CD4-positive, alpha-beta T cell (primary cell): Measurements from ENCODE around the gene PAIP2B. TPM values are rescaled to one million over a fixed set of nuclear protein-coding genes. Genes with fewer than 3 reads are reported as not detected.

Source experiments
- ATAC-seq: fragments of 200-7000 bp; cut with Tn5 transposase; one replicate; pipeline ENCODE4 v1.10.0; 2022; ENCODE audit warnings: mild to moderate bottlenecking; ENCODE audit not compliant: poor library complexity
- CTCF ChIA-PET: fragments of 350-600 bp; sonication (Branson Sonifier 250); formaldehyde crosslinking; loops from one replicate; lab custom pipeline; 2021; ENCODE audit warnings: antibody characterized with exemption, inconsistent platforms; lab: Charles Lee
- POLR2A ChIA-PET: fragments of 350-600 bp; sonication (Branson Sonifier 250); formaldehyde crosslinking; loops from one replicate; lab custom pipeline; 2021; ENCODE audit warnings: antibody characterized with exemption, inconsistent platforms; lab: Charles Lee
- DNase-seq, 14 experiments: peaks; one replicate each; pipeline ENCODE4 v3.0.0-alpha.2; 2013 to 2020; ENCODE audit warnings: mixed read lengths in 2 of 14
- H3K27ac ChIP-seq, 2 donors: one replicate each; pipeline versions ENCODE4 v1.5.1 to v1.7.0; 2013; ENCODE audit warnings: low read length in 2 of 2, low read depth in 1 of 2, mild to moderate bottlenecking in 1 of 2
- H3K27me3 ChIP-seq, 2 experiments: 1 replicate in 1 of 2; 2 replicates in 1 of 2; pipeline versions ENCODE4 v1.6.1 to v1.7.0; 2013; ENCODE audit warnings: low read length in 2 of 2, control low read depth in 1 of 2, mild to moderate bottlenecking in 1 of 2, moderate library complexity in 1 of 2; ENCODE audit not compliant: insufficient read depth in 2 of 2, control insufficient read depth in 1 of 2
- H3K36me3 ChIP-seq: one replicate; pipeline ENCODE4 v1.6.1; 2013; ENCODE audit warnings: low read length, control low read depth; ENCODE audit not compliant: insufficient read depth
- H3K4me1 ChIP-seq: one replicate; pipeline ENCODE4 v1.6.1; 2013; ENCODE audit warnings: low read length, control low read depth; ENCODE audit not compliant: insufficient read depth
- H3K4me3 ChIP-seq: one replicate; pipeline ENCODE4 v1.5.1; 2013; ENCODE audit warnings: mild to moderate bottlenecking, low read length, moderate library complexity
- H3K9me3 ChIP-seq, 2 experiments: 1 replicate in 1 of 2; 2 replicates in 1 of 2; pipeline versions ENCODE4 v1.6.1 to v1.7.0; 2013; ENCODE audit warnings: low read length in 2 of 2, mild to moderate bottlenecking in 2 of 2, control low read depth in 1 of 2, moderate library complexity in 1 of 2; ENCODE audit not compliant: control insufficient read depth in 1 of 2, insufficient read depth in 1 of 2
- H3K27ac Mint-ChIP-seq: one replicate; pipeline ENCODE4 v1.8.0; 2020; ENCODE audit warnings: mixed read lengths
- H3K27me3 Mint-ChIP-seq: one replicate; pipeline ENCODE4 v1.8.0; 2021; ENCODE audit warnings: mixed read lengths
- H3K36me3 Mint-ChIP-seq: one replicate; pipeline ENCODE4 v1.8.0; 2021; ENCODE audit warnings: low read depth, mixed read lengths
- H3K4me1 Mint-ChIP-seq: one replicate; pipeline ENCODE4 v1.8.0; 2021; ENCODE audit warnings: low read depth, mixed read lengths
- H3K4me3 Mint-ChIP-seq: one replicate; pipeline ENCODE4 v1.8.0; 2020; ENCODE audit warnings: mild to moderate bottlenecking, mixed read lengths
- H3K9me3 Mint-ChIP-seq: one replicate; pipeline ENCODE4 v1.8.0; 2020; ENCODE audit warnings: mixed read lengths
- CTCF ChIP-seq: fragments of 200-600 bp; IDR thresholded peaks from one replicate; pipeline ENCODE4 v1.8.0; 2022; ENCODE audit warnings: antibody characterized with exemption, mild to moderate bottlenecking
- intact Hi-C, 2 experiments: fragments of 100-400 bp; cut with DNase I in 1 of 2; cut with micrococcal nuclease in 1 of 2; formaldehyde crosslinking; loops; one replicate each; pipeline versions ENCODE4 v1.15.1 to v1.9.0; 2023 to 2025; cut with DNase I, micrococcal nuclease
- total RNA-seq, 174 experiments: library from RNA in 2 of 174; stranded (reverse) in 2 of 174; gene quantifications; one replicate each; pipeline ENCODE4 v1.2.3 and lab custom pipeline; 2021 to 2026

PAIP2B gene
- total RNA-seq, 2 experiments from 2014 or later: 2.3 to 2.5 TPM

GRCh38 chr2:71243634-71244301 is 16.9 kb upstream of the PAIP2B start:
- no peaks in the 10 kb centered on the region for H3K27me3 ChIP-seq
- Mint-ChIP-seq H3K9me3 (no peaks in the 10 kb centered on the region), H3K36me3 (no peaks in the 10 kb centered on the region), H3K4me3 (no peak overlapping the region), H3K4me1 (no peaks in the 10 kb centered on the region), H3K27me3 (peaks cover 20% of the 10 kb centered on the region), H3K27ac (no peak overlapping the region)
- no peaks in the 10 kb centered on the region for H3K9me3 ChIP-seq
- H3K27ac ChIP-seq: no peak overlapping the region
- no peaks in the 10 kb centered on the region for H3K36me3 ChIP-seq
- DNase-seq (no peak), ATAC-seq (no peak)
- intact Hi-C loops: no loop called here
- no peaks in the 10 kb centered on the region for H3K4me1 ChIP-seq
- TF ChIP-seq CTCF: no peak
- ChIA-PET POLR2A (no interaction called here), CTCF (no interaction called here)
- no peak overlapping the region for H3K4me3 ChIP-seq

- Mint-ChIP-seq H3K9me3 (no peaks in the 10 kb centered on the region), H3K36me3 (no peaks in the 10 kb centered on the region), H3K4me1 (no peaks in the 10 kb centered on the region), H3K27ac (no peak overlapping the region), H3K27me3 (peaks cover 23% of the 10 kb centered on the region), H3K4me3 (no peak overlapping the region)
- Histone ChIP-seq H3K4me3 (no peak overlapping the region), H3K27ac (no peak overlapping the region), H3K4me1 (no peaks in the 10 kb centered on the region), H3K9me3 (no peaks in the 10 kb centered on the region), H3K36me3 (no peaks in the 10 kb centered on the region), H3K27me3 (peaks cover 0 to 2% of the 10 kb centered on the region in 2 experiments)
- ChIA-PET POLR2A (no interaction called here), CTCF (no interaction called here)
- intact Hi-C loops: no loop called here
- ATAC-seq (no peak), DNase-seq (no peak)
- TF ChIP-seq CTCF: no peak
These were observed 13.9 kb upstream of the PAIP2B start for GRCh38 chr2:71240794-71241193.

- Mint-ChIP-seq H3K27me3 (peaks cover 35% of the 10 kb centered on the region), H3K4me1 (no peaks in the 10 kb centered on the region), H3K9me3 (no peaks in the 10 kb centered on the region), H3K27ac (no peak overlapping the region), H3K36me3 (no peaks in the 10 kb centered on the region), H3K4me3 (no peak overlapping the region)
- Histone ChIP-seq H3K36me3 (no peaks in the 10 kb centered on the region), H3K9me3 (peaks cover 0 to 2% of the 10 kb centered on the region in 2 experiments), H3K4me1 (no peaks in the 10 kb centered on the region), H3K27ac (no peak overlapping the region), H3K4me3 (no peak overlapping the region), H3K27me3 (peaks cover 0 to 4% of the 10 kb centered on the region in 2 experiments)
- no peak for TF ChIP-seq CTCF
- intact Hi-C loops: no loop called here
- ATAC-seq (no peak), DNase-seq (no peak)
- ChIA-PET CTCF (no interaction called here), POLR2A (no interaction called here)
These were observed 11.2 kb upstream of the PAIP2B start for GRCh38 chr2:71238089-71238488.
